HepG2 (cell line): Measurements from ENCODE around the gene XPO5. TPM values are rescaled to one million over a fixed set of nuclear protein-coding genes. Genes with fewer than 3 reads are reported as not detected.
A peak's percentile ranks its signal among the peaks of the same experiment; 100 is the strongest.

Experiments used
- ARNT ChIP-seq: fragments of 450-650 bp; IDR thresholded peaks from 2 replicates; pipeline ENCODE4 v1.6.1; 2017
- ATF5 ChIP-seq: sonication (generic); formaldehyde crosslinking; IDR thresholded peaks from 2 replicates; pipeline ENCODE4 v1.4.0; 2020; ENCODE audit warnings: mild to moderate bottlenecking, low read depth, missing genetic modification reagents
- CBX2 ChIP-seq, 2 experiments: fragments of 200-600 bp in 1 of 2; sonication (generic); formaldehyde crosslinking in 1 of 2; IDR thresholded peaks; 2 replicates each; pipeline versions ENCODE4 v1.7.0 to v1.8.1; 2018 to 2022; ENCODE audit warnings: low read depth in 2 of 2, low read length in 1 of 2, mild to moderate bottlenecking in 1 of 2, missing genetic modification reagents in 1 of 2
- EED ChIP-seq: sonication (generic); formaldehyde crosslinking; IDR thresholded peaks from 2 replicates; pipeline ENCODE4 v1.5.0; 2020; ENCODE audit warnings: mild to moderate bottlenecking, missing genetic modification reagents
- ELF1 ChIP-seq: sonication (generic); formaldehyde crosslinking; IDR thresholded peaks from 2 replicates; pipeline ENCODE4 v1.4.0; 2020; ENCODE audit warnings: missing genetic modification reagents
- FOSL2 ChIP-seq: sonication (generic); formaldehyde crosslinking; IDR thresholded peaks from 2 replicates; pipeline ENCODE4 v1.4.0; 2020; ENCODE audit warnings: missing genetic modification reagents
- GFI1 ChIP-seq: sonication (generic); formaldehyde crosslinking; IDR thresholded peaks from 2 replicates; pipeline ENCODE4 v1.5.0; 2020; ENCODE audit warnings: missing genetic modification reagents, mild to moderate bottlenecking, borderline replicate concordance
- HMGA1 ChIP-seq: sonication (generic); formaldehyde crosslinking; conservative IDR thresholded peaks from 2 replicates; pipeline ENCODE4 v1.4.0; 2020; ENCODE audit warnings: missing genetic modification reagents
- MEIS2 ChIP-seq: sonication (generic); formaldehyde crosslinking; IDR thresholded peaks from 2 replicates; pipeline ENCODE4 v1.9.0; 2021; ENCODE audit warnings: mild to moderate bottlenecking, missing genetic modification reagents
- MZF1 ChIP-seq: sonication (generic); formaldehyde crosslinking; IDR thresholded peaks from 2 replicates; pipeline ENCODE4 v1.8.1; 2023; ENCODE audit warnings: mild to moderate bottlenecking, missing genetic modification reagents, borderline replicate concordance
- NFKB2 ChIP-seq: sonication (generic); formaldehyde crosslinking; IDR thresholded peaks from 2 replicates; pipeline ENCODE4 v1.4.0; 2020; ENCODE audit warnings: missing genetic modification reagents, borderline replicate concordance
- NR2F6 ChIP-seq, 2 experiments: IDR thresholded peaks; 2 replicates each; pipeline ENCODE4 v1.6.1; 2016; ENCODE audit warnings: antibody characterized with exemption in 1 of 2, mild to moderate bottlenecking in 1 of 2
- RAD21 ChIP-seq: fragments of 450-650 bp; formaldehyde crosslinking; IDR thresholded peaks from 2 replicates; pipeline ENCODE4 v1.5.0; 2020; ENCODE audit warnings: mild to moderate bottlenecking
- RELA ChIP-seq: sonication (generic); formaldehyde crosslinking; IDR thresholded peaks from 2 replicates; pipeline ENCODE4 v1.4.0; 2020; ENCODE audit warnings: missing genetic modification reagents
- TCF7L2 ChIP-seq: IDR thresholded peaks from 2 replicates; pipeline ENCODE4 v1.6.1; 2011; ENCODE audit warnings: mild to moderate bottlenecking, low read depth, low read length, moderate library complexity
- ZFAT ChIP-seq: sonication (generic); formaldehyde crosslinking; conservative IDR thresholded peaks from 2 replicates; pipeline ENCODE4 v1.8.1; 2023; ENCODE audit warnings: missing genetic modification reagents, inconsistent platforms
- ZNF503 ChIP-seq: sonication (generic); formaldehyde crosslinking; IDR thresholded peaks from 2 replicates; pipeline ENCODE4 v1.4.0; 2020; ENCODE audit warnings: missing genetic modification reagents
- ZNF609 ChIP-seq: sonication (generic); formaldehyde crosslinking; IDR thresholded peaks from 2 replicates; pipeline ENCODE4 v1.4.0; 2020; ENCODE audit warnings: mild to moderate bottlenecking, missing genetic modification reagents, borderline replicate concordance
- ZNF740 ChIP-seq: sonication (generic); formaldehyde crosslinking; IDR thresholded peaks from 2 replicates; pipeline ENCODE4 v1.4.0; 2020; ENCODE audit warnings: missing genetic modification reagents
- polyA plus RNA-seq, 8 experiments: library from polyadenylated mRNA; depleted of rRNA in 3 of 8; stranded (reverse) in 7 of 8; unstranded in 1 of 8; fragments of >200 nt; fragmentation: Illumina TruSeq in 4 of 8; extraction: Trizol in 4 of 8; gene quantifications; 2 replicates each; pipeline versions ENCODE4 v1.2.1 to v1.2.3, GENCODE V29; 2011 to 2016; ENCODE audit warnings: low read depth in 4 of 8, missing spikeins in 1 of 8, mixed read lengths in 1 of 8; ENCODE audit not compliant: insufficient read depth in 1 of 8
- total RNA-seq, 5 experiments: library from RNA; depleted of rRNA; stranded (reverse); fragments of >200 nt; fragmentation: Illumina TruSeq; extraction: Trizol; gene quantifications; 2 replicates each; pipeline ENCODE4 v1.2.3, GENCODE V29; 2016; ENCODE audit warnings: low read depth in 1 of 5

Gene XPO5
- total and polyA plus RNA-seq, 2 of the 13 experiments (the other 11 are each of a cell fraction or from before 2014, with no cell fraction given): 52.2 to 68.0 TPM

- no peak for TF ChIP-seq ZFAT
- no peak for TF ChIP-seq ATF5 (CRISPR knock-in tag)
- no peak for TF ChIP-seq TCF7L2
- no peak for TF ChIP-seq RELA (CRISPR knock-in tag)
- no peak for TF ChIP-seq ZNF503
- TF ChIP-seq ELF1 (CRISPR knock-in tag): 0 out of 2 replicates have a peak, but pooled peaks have one; percentile 25
- TF ChIP-seq RAD21 (CRISPR knock-in tag): peak; percentile 61
- no peak for TF ChIP-seq ARNT
- TF ChIP-seq MEIS2 (CRISPR knock-in tag): no peak
- TF ChIP-seq ZNF740 (CRISPR knock-in tag): no peak
- no peak for TF ChIP-seq NR2F6 (IDR thresholded peaks at IDR 0.05)
- TF ChIP-seq NR2F6 (CRISPR knock-in tag; IDR thresholded peaks at IDR 0.05): no peak
- no peak for TF ChIP-seq HMGA1 (CRISPR knock-in tag)
- TF ChIP-seq MZF1 (CRISPR knock-in tag): no peak
- TF ChIP-seq GFI1 (CRISPR knock-in tag): no peak
- TF ChIP-seq ZNF609 (CRISPR knock-in tag): no peak
- no peak for TF ChIP-seq FOSL2 (CRISPR knock-in tag)
- TF ChIP-seq EED (CRISPR knock-in tag): no peak
- no peak for TF ChIP-seq CBX2 (IDR thresholded peaks at IDR 0.05; ENCODE audit: low read depth, low read length)
- TF ChIP-seq CBX2 (CRISPR knock-in tag; IDR thresholded peaks at IDR 0.05; ENCODE audit: low read depth): no peak
- no peak for TF ChIP-seq NFKB2 (CRISPR knock-in tag)
Measured at GRCh38 chr6:43495409-43495941, 80.4 kb downstream of the XPO5 start (continued).
